GM12878 (cell line): Measurements from ENCODE around the gene CDKN2B-AS1.

Experiments
- POLR2A ChIP-seq: IDR thresholded peaks from 2 replicates; pipeline ENCODE4 v1.6.1; 2011; ENCODE audit warnings: low read depth, mild to moderate bottlenecking, low read length
- POLR2AphosphoS5 ChIP-seq: IDR thresholded peaks from 2 replicates; pipeline ENCODE4 v1.6.1; 2011; ENCODE audit warnings: mild to moderate bottlenecking, low read length, inconsistent platforms

DNA sequence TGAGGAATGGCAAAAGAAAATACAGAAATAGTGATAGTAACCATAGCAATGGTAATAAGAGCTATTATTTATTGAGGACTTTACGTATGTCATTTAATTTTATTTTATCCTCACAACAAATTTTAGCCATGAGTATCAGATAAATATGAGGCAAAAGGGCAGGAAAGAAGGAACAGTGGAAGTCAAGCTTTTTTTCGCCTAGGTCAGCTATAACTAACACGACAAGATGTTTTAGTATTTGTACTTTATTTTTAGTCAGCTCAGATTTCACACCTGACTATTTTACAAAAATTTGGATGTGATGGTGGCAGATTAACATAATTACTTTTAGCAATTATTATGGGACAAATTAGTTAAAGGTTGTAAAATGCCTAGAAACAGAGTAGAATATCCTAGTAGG lies 49.3 kb downstream of the CDKN2B-AS1 start:
- TF ChIP-seq POLR2AphosphoS5, result no peak
- TF ChIP-seq POLR2A, result no peak
